ENCODE results near the gene PLXNA4. TPM values are rescaled to one million over a fixed set of nuclear protein-coding genes. Genes with fewer than 3 reads are reported as not detected.

PLXNA4 gene
- polyA plus RNA-seq, 3 donors from 2014 or later, result 0.53 to 1.3 (median 0.56) TPM

- no peak overlapping the region for H3K27ac Mint-ChIP-seq
- H3K9me3 Mint-ChIP-seq, result no peaks in the 10 kb centered on the region
- DNase-seq, result no peak
- H3K4me1 Mint-ChIP-seq, result no peaks in the 10 kb centered on the region
- H3K36me3 Mint-ChIP-seq, result no peaks in the 10 kb centered on the region
- peaks cover under 1 to 9% (median 8%) of the 10 kb centered on the region in 3 donors for H3K27me3 Mint-ChIP-seq (ENCODE audit: low read depth in 3 of 3)
- no peak overlapping the region for H3K4me3 Mint-ChIP-seq
Measured at GRCh38 chr7:132328047-132328620, 248.1 kb downstream of the PLXNA4 start.

GRCh38 chr7:132326878-132327589, 249.2 kb downstream of the PLXNA4 start:
- Mint-ChIP-seq H3K9me3 (no peaks in the 10 kb centered on the region), H3K36me3 (no peaks in the 10 kb centered on the region), H3K4me3 (no peak overlapping the region)

DNA sequence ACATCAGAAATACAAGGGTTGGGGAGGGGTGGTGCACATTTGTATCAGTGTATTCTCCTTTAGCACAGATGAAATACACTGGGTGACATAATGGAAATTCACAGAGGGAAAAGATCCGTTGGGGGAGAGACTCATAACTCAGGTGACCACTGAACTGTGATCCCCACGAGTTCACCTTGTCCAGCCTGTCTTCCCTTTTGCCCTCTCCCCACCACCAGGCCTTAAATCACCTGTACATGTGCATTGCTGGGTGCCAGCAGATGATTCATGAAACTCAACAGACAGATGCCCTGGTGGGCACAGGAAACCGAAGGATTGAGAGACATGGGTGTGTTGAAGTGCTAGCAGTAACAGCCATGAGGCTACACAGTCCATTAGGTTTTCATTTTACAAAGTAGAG, 253.3 kb downstream of the PLXNA4 start:
- peaks cover 0 to 3% (median 0%) of the 10 kb centered on the region in 3 donors for H3K36me3 Mint-ChIP-seq

More at GRCh38 chr7:132326878-132327589, 249.2 kb downstream of the PLXNA4 start:
- no peak overlapping the region for H3K27ac Mint-ChIP-seq
- DNase-seq, result no peak
- peaks cover 3 to 8% (median 6%) of the 10 kb centered on the region in 3 donors for H3K27me3 Mint-ChIP-seq (ENCODE audit: low read depth in 3 of 3)
- no peaks in the 10 kb centered on the region for H3K4me1 Mint-ChIP-seq

GRCh38 chr7:132321387-132321786, 254.9 kb downstream of the PLXNA4 start:
- Mint-ChIP-seq H3K27ac (no peak overlapping the region), H3K9me3 (no peaks in the 10 kb centered on the region), H3K4me3 (no peak overlapping the region), H3K27me3 (ENCODE audit: low read depth in 3 of 3) (peaks cover 6 to 16% (median 7%) of the 10 kb centered on the region in 3 donors), H3K4me1 (peaks cover 12 to 17% of the 10 kb centered on the region in 2 donors), H3K36me3 (peaks cover 0 to 7% (median 7%) of the 10 kb centered on the region in 3 donors)
- DNase-seq, result no peak

More for the DNA sequence above, 253.3 kb downstream of the PLXNA4 start:
- Mint-ChIP-seq H3K9me3 (no peaks in the 10 kb centered on the region), H3K27ac (no peak overlapping the region), H3K4me3 (no peak overlapping the region), H3K27me3 (ENCODE audit: low read depth in 3 of 3) (peaks cover 7 to 14% (median 9%) of the 10 kb centered on the region in 3 donors), H3K4me1 (peaks cover 12 to 17% of the 10 kb centered on the region in 2 donors)
- no peak for DNase-seq

- peak overlapping the region in 1 of 5 donors; percentile 57 for H3K4me3 Mint-ChIP-seq
- H3K4me1 Mint-ChIP-seq, result peaks cover 12 to 17% of the 10 kb centered on the region in 2 donors
- peak overlapping the region in 1 of 6 donors; percentile 57 for H3K27ac Mint-ChIP-seq
- DNase-seq, result no peak
- peaks cover 0 to 7% (median 7%) of the 10 kb centered on the region in 3 donors for H3K36me3 Mint-ChIP-seq
- H3K27me3 Mint-ChIP-seq (ENCODE audit: low read depth in 3 of 3), result peaks cover 8 to 10% (median 10%) of the 10 kb centered on the region in 3 donors
- no peaks in the 10 kb centered on the region for H3K9me3 Mint-ChIP-seq
Measured at GRCh38 chr7:132319481-132319880, 256.8 kb downstream of the PLXNA4 start.

DNA sequence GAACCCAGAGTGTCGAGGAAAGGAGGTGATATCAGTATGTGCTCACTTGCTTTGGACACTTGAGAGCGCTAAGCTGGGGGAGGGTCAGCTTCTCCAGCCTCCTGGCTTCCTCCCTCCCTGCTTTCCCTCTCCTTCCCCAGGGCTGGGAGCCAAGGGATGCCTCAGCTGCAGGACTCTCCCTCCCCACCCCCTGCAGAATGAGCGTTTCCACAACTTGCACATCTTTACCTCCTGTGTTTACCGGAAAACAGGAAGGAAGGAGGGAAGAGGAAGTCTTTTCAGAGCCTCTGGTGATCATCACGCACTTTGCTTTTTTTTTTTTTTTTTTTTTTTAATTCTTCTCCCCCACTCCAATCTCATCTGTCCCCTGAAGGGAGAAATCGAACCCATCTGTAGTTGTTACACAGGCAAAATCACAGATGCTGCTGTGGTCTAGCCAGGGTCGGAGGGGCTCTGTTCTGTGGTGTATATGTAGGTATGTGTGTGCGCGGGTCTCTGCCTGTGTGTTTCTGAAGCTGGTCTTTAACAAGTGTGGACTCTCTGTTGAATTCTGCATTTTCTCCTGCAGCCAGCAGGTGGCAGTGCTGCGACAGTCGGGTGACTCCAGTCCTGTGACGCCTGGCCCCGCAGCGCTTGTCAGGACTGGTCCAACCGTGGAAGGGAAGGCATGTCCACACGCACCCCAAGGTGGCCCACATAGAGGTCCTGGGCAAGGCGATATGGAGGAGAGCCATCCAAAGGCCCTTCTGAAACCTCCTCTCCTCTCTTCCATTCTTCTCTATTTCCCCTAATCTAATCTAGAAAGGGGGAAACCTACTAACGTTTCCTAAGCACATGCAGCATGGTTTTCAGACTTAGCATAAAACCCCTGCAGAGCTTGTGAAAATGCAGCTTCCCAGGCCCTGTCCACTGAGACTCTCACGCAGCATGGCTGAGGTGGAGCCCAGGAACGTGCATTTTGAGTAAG, 257.6 kb downstream of the PLXNA4 start:
- Mint-ChIP-seq H3K27ac (no peak overlapping the region), H3K4me1 (peaks cover 12 to 17% of the 10 kb centered on the region in 2 donors), H3K9me3 (no peaks in the 10 kb centered on the region), H3K4me3 (peak overlapping the region in 4 of 5 donors; percentile 3 to 51 (median 24)), H3K36me3 (peaks cover 0 to 7% (median 7%) of the 10 kb centered on the region in 3 donors), H3K27me3 (ENCODE audit: low read depth in 3 of 3) (peaks cover 8 to 10% (median 10%) of the 10 kb centered on the region in 3 donors)
- peak; percentile 74 to 80 (median 76) for DNase-seq

- Mint-ChIP-seq H3K27me3 (ENCODE audit: low read depth in 3 of 3) (peaks cover 7 to 13% (median 8%) of the 10 kb centered on the region in 3 donors), H3K9me3 (no peaks in the 10 kb centered on the region), H3K36me3 (peaks cover 0 to 7% (median 7%) of the 10 kb centered on the region in 3 donors), H3K4me3 (no peak overlapping the region), H3K27ac (no peak overlapping the region), H3K4me1 (peaks cover 12 to 17% of the 10 kb centered on the region in 2 donors)
- no peak for DNase-seq
Measured at GRCh38 chr7:132317701-132318351, 258.4 kb downstream of the PLXNA4 start.

- peaks cover 6 to 9% of the 10 kb centered on the region in 2 donors for H3K4me1 Mint-ChIP-seq
- peaks cover 4 to 12% (median 7%) of the 10 kb centered on the region in 3 donors for H3K27me3 Mint-ChIP-seq (ENCODE audit: low read depth in 3 of 3)
- no peak overlapping the region for H3K4me3 Mint-ChIP-seq
- H3K36me3 Mint-ChIP-seq, result peaks cover 0 to 7% (median 3%) of the 10 kb centered on the region in 3 donors
- no peak for DNase-seq
- H3K27ac Mint-ChIP-seq, result no peak overlapping the region
- no peaks in the 10 kb centered on the region for H3K9me3 Mint-ChIP-seq
Measured at GRCh38 chr7:132312531-132313055, 263.7 kb downstream of the PLXNA4 start.

GRCh38 chr7:132311733-132312132, 264.5 kb downstream of the PLXNA4 start:
- H3K4me1 Mint-ChIP-seq, result peaks cover 6 to 9% of the 10 kb centered on the region in 2 donors
- no peak overlapping the region for H3K4me3 Mint-ChIP-seq
- H3K27ac Mint-ChIP-seq, result no peak overlapping the region
- H3K27me3 Mint-ChIP-seq (ENCODE audit: low read depth in 3 of 3), result peaks cover 2 to 12% (median 7%) of the 10 kb centered on the region in 3 donors
- no peaks in the 10 kb centered on the region for H3K9me3 Mint-ChIP-seq
- H3K36me3 Mint-ChIP-seq, result peaks cover 0 to 1% (median under 1%) of the 10 kb centered on the region in 3 donors
- no peak for DNase-seq

- H3K27ac Mint-ChIP-seq, result peak overlapping the region in 1 of 6 donors; percentile 1
- no peaks in the 10 kb centered on the region for H3K36me3 Mint-ChIP-seq
- no peak overlapping the region for H3K4me3 Mint-ChIP-seq
- H3K27me3 Mint-ChIP-seq (ENCODE audit: low read depth in 3 of 3), result peaks cover 2 to 7% (median 4%) of the 10 kb centered on the region in 3 donors
- H3K9me3 Mint-ChIP-seq, result no peaks in the 10 kb centered on the region
- DNase-seq, result no peak
- H3K4me1 Mint-ChIP-seq, result peaks cover 6 to 9% of the 10 kb centered on the region in 2 donors
Measured at GRCh38 chr7:132309102-132309805, 267.0 kb downstream of the PLXNA4 start.

GRCh38 chr7:132307465-132307864, 268.8 kb downstream of the PLXNA4 start:
- Mint-ChIP-seq H3K36me3 (no peaks in the 10 kb centered on the region), H3K4me1 (peaks cover 6 to 9% of the 10 kb centered on the region in 2 donors), H3K9me3 (no peaks in the 10 kb centered on the region), H3K4me3 (no peak overlapping the region), H3K27ac (no peak overlapping the region), H3K27me3 (ENCODE audit: low read depth in 3 of 3) (peaks cover 3 to 4% (median 4%) of the 10 kb centered on the region in 3 donors)
- DNase-seq, result no peak

- no peak overlapping the region for H3K4me3 Mint-ChIP-seq
- H3K9me3 Mint-ChIP-seq, result no peaks in the 10 kb centered on the region
- H3K27ac Mint-ChIP-seq, result no peak overlapping the region
- no peak for DNase-seq
- H3K36me3 Mint-ChIP-seq, result peaks cover 0 to 5% (median 3%) of the 10 kb centered on the region in 3 donors
- peaks cover 2 to 12% (median 3%) of the 10 kb centered on the region in 3 donors for H3K27me3 Mint-ChIP-seq (ENCODE audit: low read depth in 3 of 3)
- no peaks in the 10 kb centered on the region for H3K4me1 Mint-ChIP-seq
Measured at GRCh38 chr7:132300599-132301277, 275.5 kb downstream of the PLXNA4 start.

Data from immature natural killer cell (primary cell).